Prostate gland (tissue), 2 donors: ENCODE data around the gene WNT11.

Source experiments
- POLR2A ChIP-seq: fragments of 450-650 bp; IDR thresholded peaks from one replicate; pipeline ENCODE4 v1.6.1; 2016; ENCODE audit warnings: antibody characterized with exemption, mild to moderate bottlenecking
- TF ChIP-seq, protein P1 (sequence below), 4 experiments: fragments of 200-600 bp in 2 of 4; fragments of 450-650 bp in 2 of 4; sonication (generic) in 2 of 4; IDR thresholded peaks; 1 replicate in 3 of 4; 2 replicates in 1 of 4; pipeline ENCODE4 v1.5.1; 2016 to 2019; ENCODE audit warnings: antibody characterized with exemption in 4 of 4, mild to moderate bottlenecking in 2 of 4, moderate library complexity in 2 of 4

DNA sequence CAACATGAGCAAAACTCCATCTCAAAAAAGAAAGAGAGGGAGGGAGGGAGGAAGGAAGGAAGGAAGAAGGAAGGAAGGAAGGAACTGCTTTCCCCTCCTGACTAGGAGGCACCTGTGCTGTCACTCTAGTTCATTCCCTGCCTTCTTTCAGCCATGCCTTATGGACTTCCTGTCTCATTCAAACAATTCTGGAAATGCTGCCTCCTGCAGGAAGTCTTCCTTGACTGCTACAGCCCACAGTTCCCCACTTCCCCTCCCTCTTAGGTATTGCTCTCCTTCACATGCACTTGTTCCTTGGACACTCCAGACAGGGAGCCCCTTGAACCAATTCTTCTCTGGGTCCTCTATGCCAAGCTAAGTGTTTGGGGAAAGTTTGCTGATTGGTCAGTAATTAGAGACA, 31.6 kb upstream of the WNT11 start:
- TF ChIP-seq, protein P1, sequence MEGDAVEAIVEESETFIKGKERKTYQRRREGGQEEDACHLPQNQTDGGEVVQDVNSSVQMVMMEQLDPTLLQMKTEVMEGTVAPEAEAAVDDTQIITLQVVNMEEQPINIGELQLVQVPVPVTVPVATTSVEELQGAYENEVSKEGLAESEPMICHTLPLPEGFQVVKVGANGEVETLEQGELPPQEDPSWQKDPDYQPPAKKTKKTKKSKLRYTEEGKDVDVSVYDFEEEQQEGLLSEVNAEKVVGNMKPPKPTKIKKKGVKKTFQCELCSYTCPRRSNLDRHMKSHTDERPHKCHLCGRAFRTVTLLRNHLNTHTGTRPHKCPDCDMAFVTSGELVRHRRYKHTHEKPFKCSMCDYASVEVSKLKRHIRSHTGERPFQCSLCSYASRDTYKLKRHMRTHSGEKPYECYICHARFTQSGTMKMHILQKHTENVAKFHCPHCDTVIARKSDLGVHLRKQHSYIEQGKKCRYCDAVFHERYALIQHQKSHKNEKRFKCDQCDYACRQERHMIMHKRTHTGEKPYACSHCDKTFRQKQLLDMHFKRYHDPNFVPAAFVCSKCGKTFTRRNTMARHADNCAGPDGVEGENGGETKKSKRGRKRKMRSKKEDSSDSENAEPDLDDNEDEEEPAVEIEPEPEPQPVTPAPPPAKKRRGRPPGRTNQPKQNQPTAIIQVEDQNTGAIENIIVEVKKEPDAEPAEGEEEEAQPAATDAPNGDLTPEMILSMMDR (IDR thresholded peaks at IDR 0.05) = no peak
- no peak for TF ChIP-seq POLR2A
